ENCODE measurements around the gene DAGLA. TPM values are rescaled to one million over a fixed set of nuclear protein-coding genes. Genes with fewer than 3 reads are reported as not detected.

The DAGLA gene
- total and polyA plus RNA-seq, 3 donors from 2014 or later, result 5.1 to 8.3 (median 7.1) TPM

DNA sequence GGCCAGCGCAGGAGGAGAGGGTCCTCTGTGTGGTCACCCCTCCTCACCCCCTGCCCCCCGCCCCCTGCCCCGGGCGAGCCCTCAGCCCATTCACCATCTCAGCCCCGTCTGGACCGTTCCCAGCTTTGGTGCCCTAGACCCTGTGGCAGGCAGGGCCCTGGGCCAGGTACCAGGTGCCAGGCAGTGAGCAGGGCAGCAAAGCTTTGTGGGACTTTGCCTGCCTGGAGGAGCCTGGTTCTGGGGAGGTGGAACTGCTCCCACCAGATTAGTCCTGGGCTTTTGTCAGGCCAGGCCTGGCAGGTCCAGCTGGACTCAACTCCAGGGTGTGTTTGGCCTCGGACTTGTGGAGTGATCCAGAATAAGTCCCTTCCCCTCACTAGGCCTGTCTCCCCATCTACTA lies 58.6 kb downstream of the DAGLA start:
- Histone ChIP-seq H3K4me3 (no peak overlapping the region), H3K4me1 (peaks cover 18% of the 10 kb centered on the region), H3K27ac (peak overlapping the region; percentile 24 to 25), H3K36me3 (ENCODE audit: low read depth, missing control alignments) (no peaks in the 10 kb centered on the region), H3K9me3 (no peaks in the 10 kb centered on the region), H3K27me3 (no peaks in the 10 kb centered on the region)
- no peak for TF ChIP-seq POLR2A (IDR thresholded peaks at IDR 0.05)
- TF ChIP-seq, protein P1, sequence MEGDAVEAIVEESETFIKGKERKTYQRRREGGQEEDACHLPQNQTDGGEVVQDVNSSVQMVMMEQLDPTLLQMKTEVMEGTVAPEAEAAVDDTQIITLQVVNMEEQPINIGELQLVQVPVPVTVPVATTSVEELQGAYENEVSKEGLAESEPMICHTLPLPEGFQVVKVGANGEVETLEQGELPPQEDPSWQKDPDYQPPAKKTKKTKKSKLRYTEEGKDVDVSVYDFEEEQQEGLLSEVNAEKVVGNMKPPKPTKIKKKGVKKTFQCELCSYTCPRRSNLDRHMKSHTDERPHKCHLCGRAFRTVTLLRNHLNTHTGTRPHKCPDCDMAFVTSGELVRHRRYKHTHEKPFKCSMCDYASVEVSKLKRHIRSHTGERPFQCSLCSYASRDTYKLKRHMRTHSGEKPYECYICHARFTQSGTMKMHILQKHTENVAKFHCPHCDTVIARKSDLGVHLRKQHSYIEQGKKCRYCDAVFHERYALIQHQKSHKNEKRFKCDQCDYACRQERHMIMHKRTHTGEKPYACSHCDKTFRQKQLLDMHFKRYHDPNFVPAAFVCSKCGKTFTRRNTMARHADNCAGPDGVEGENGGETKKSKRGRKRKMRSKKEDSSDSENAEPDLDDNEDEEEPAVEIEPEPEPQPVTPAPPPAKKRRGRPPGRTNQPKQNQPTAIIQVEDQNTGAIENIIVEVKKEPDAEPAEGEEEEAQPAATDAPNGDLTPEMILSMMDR (IDR thresholded peaks at IDR 0.05), result no peak
- WGBS, 2 donors, result 75 to 93% methylated on average over 1 to 7 of the region's 7 CpGs
- no peak for DNase-seq
- intact Hi-C loops (cut with DNase I; ENCODE audit: low total_unique reads), result no loop called here

DNA sequence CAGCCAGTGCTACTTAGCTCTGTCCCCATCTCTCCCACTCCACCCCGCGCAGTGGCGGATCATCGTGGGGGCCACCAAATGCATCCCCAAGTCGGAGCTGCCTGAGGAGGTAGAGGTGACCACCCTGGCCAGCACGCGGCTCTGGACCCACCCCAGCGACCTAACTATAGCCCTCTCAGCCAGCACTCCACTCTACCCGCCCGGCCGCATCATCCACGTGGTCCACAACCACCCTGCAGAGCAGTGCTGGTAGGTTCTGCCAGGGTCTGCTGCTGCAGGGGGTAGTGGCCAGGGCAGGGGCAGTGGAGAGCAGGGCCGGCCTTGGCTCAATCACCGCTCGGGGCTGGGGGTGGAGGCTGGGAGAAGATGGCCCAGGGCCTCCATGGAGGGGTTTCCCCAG lies 59.2 kb downstream of the DAGLA start:
- no peaks in the 10 kb centered on the region for H3K9me3 ChIP-seq
- H3K4me1 ChIP-seq, result peaks cover 18% of the 10 kb centered on the region
- H3K36me3 ChIP-seq (ENCODE audit: low read depth, missing control alignments), result no peaks in the 10 kb centered on the region
- DNase-seq, result no peak
- 87 to 89% methylated on average over 11 to 15 of the region's 15 CpGs for WGBS, 2 donors
- intact Hi-C loops (cut with DNase I; ENCODE audit: low total_unique reads), result no loop called here
- no peak overlapping the region for H3K4me3 ChIP-seq
- peak overlapping the region in 1 of 2 donors; percentile 25 for H3K27ac ChIP-seq
- TF ChIP-seq, protein P1 (IDR thresholded peaks at IDR 0.05), result no peak
- no peak for TF ChIP-seq POLR2A (IDR thresholded peaks at IDR 0.05)
- no peaks in the 10 kb centered on the region for H3K27me3 ChIP-seq

DNA sequence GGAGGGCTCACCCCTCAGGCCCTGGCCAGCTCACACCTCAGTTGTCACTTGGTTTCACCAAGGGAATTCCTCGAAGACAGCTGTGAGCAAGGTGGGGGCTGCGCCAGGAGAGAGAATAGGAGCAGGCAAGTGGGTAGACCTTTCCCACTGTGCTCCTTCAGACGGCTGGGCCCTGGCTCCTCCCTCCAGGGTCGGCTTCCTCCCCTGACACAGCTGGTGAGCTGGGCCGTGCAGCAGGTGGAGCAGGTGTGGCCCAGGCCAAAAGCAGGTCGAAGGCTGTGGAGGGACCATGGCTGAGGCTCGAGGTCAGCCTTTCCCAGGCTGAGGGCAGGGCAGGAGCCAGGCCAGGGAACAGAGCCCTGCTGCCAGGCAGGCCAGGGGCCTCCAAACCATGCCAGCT lies 59.8 kb downstream of the DAGLA start:
- Histone ChIP-seq H3K27me3 (no peaks in the 10 kb centered on the region), H3K4me3 (no peak overlapping the region), H3K36me3 (ENCODE audit: low read depth, missing control alignments) (no peaks in the 10 kb centered on the region), H3K9me3 (no peaks in the 10 kb centered on the region), H3K4me1 (peaks cover 19% of the 10 kb centered on the region), H3K27ac (peak overlapping the region in 1 of 2 donors; percentile 25)
- WGBS, 2 donors, result 72 to 86% methylated on average over 5 to 7 of the region's 7 CpGs
- intact Hi-C loops (cut with DNase I; ENCODE audit: low total_unique reads), result no loop called here
- no peak for TF ChIP-seq POLR2A (IDR thresholded peaks at IDR 0.05)
- TF ChIP-seq, protein P1 (IDR thresholded peaks at IDR 0.05), result no peak
- DNase-seq, result no peak

DNA sequence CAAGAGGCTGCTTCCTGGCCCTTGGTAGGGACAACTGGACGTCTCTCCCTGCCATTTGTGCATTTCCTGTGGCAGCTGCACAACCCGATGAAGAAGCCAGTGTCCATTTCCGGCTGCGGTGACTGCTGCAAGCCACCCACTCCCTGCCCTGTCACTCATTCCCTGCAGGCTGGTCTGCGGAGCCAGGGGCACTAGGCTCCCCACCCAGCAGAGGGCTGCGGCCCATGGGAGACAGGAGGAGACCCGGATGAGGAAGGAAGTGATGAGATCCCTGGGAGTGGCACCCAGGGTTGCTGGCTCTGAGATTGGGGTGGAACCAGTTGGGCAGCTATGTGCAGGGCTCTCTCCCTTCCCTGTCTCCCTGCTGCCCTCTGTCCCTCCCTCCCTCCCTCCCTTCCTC lies 62.2 kb downstream of the DAGLA start:
- H3K4me3 ChIP-seq, result no peak overlapping the region
- no peaks in the 10 kb centered on the region for H3K36me3 ChIP-seq (ENCODE audit: low read depth, missing control alignments)
- TF ChIP-seq, protein P1 (IDR thresholded peaks at IDR 0.05), result no peak
- TF ChIP-seq POLR2A (IDR thresholded peaks at IDR 0.05), result no peak
- DNase-seq, result no peak
- no peak overlapping the region for H3K27ac ChIP-seq
- WGBS, 2 donors, result 60 to 77% methylated on average over 3 to 7 of the region's 7 CpGs
- H3K9me3 ChIP-seq, result no peaks in the 10 kb centered on the region
- H3K27me3 ChIP-seq, result no peaks in the 10 kb centered on the region
- intact Hi-C loops (cut with DNase I; ENCODE audit: low total_unique reads), result no loop called here
- H3K4me1 ChIP-seq, result peaks cover 30% of the 10 kb centered on the region

DNA sequence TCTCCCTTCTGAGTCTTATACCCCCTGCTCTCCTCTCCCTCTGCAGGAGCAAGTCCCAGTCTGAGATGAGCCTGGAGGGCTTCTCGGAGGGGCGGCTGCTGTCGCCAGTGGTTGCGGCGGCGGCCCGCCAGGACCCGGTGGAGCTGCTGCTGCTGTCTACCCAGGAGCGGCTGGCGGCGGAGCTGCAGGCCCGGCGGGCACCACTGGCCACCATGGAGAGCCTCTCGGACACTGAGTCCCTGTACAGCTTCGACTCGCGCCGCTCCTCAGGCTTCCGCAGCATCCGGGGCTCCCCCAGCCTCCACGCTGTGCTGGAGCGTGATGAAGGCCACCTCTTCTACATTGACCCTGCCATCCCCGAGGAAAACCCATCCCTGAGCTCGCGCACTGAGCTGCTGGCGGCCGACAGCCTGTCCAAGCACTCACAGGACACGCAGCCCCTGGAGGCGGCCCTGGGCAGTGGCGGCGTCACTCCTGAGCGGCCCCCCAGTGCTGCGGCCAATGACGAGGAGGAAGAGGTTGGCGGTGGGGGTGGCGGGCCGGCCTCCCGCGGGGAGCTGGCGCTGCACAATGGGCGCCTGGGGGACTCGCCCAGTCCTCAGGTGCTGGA lies 63.4 kb downstream of the DAGLA start:
- peaks cover 27% of the 10 kb centered on the region for H3K4me1 ChIP-seq
- intact Hi-C loops (cut with DNase I; ENCODE audit: low total_unique reads), result no loop called here
- H3K4me3 ChIP-seq, result no peak overlapping the region
- no peaks in the 10 kb centered on the region for H3K9me3 ChIP-seq
- 93 to 97% methylated on average over 22 to 42 of the region's 42 CpGs for WGBS, 2 donors
- DNase-seq, result no peak
- no peak overlapping the region for H3K27ac ChIP-seq
- TF ChIP-seq POLR2A (IDR thresholded peaks at IDR 0.05), result no peak
- no peaks in the 10 kb centered on the region for H3K36me3 ChIP-seq (ENCODE audit: low read depth, missing control alignments)
- no peaks in the 10 kb centered on the region for H3K27me3 ChIP-seq
